GM23338 (cell line): Measurements from ENCODE around the gene KLK6. TPM values are rescaled to one million over a fixed set of nuclear protein-coding genes. Genes with fewer than 3 reads are reported as not detected.

Source experiments
- ATAC-seq: fragments of 200-7000 bp; cut with Tn5 transposase; 3 replicates; pipeline ENCODE4 v1.9.1; 2020
- DNase-seq: peaks from one replicate; pipeline ENCODE4 v3.0.0-alpha.2; 2015; ENCODE audit warnings: low spot score
- H2AFZ ChIP-seq: fragments of 200-600 bp; sonication (generic); 2 replicates; pipeline ENCODE4 v1.8.0; 2016; ENCODE audit warnings: antibody characterized with exemption, mild to moderate bottlenecking, moderate library complexity
- H3F3A ChIP-seq: fragments of 200-600 bp; sonication (generic); replicated peaks from 2 replicates; pipeline ENCODE4 v1.8.0; 2017; ENCODE audit warnings: antibody characterized with exemption, mixed run types, low read depth
- H3K27ac ChIP-seq: fragments of 200-600 bp; sonication (generic); 2 replicates; pipeline ENCODE4 v1.6.1; 2016; ENCODE audit warnings: low read depth
- H3K27me3 ChIP-seq: fragments of 200-600 bp; sonication (generic); 2 replicates; pipeline ENCODE4 v1.8.0; 2016; ENCODE audit warnings: mild to moderate bottlenecking, mixed run types, moderate library complexity; ENCODE audit not compliant: insufficient read depth
- H3K36me3 ChIP-seq: fragments of 200-600 bp; sonication (generic); 2 replicates; pipeline ENCODE4 v1.8.0; 2016; ENCODE audit warnings: mild to moderate bottlenecking; ENCODE audit not compliant: insufficient read depth
- H3K4me1 ChIP-seq: fragments of 200-600 bp; sonication (generic); 2 replicates; pipeline ENCODE4 v1.8.0; 2016; ENCODE audit warnings: mild to moderate bottlenecking, moderate library complexity; ENCODE audit not compliant: insufficient read depth
- H3K4me2 ChIP-seq: fragments of 200-600 bp; sonication (generic); 2 replicates; pipeline ENCODE4 v1.7.1; 2017; ENCODE audit warnings: mixed run types
- H3K4me3 ChIP-seq: fragments of 200-600 bp; sonication (generic); 2 replicates; pipeline ENCODE4 v1.6.1; 2016; ENCODE audit warnings: mixed run types
- H3K79me2 ChIP-seq: fragments of 200-600 bp; sonication (generic); replicated peaks from 2 replicates; pipeline ENCODE4 v1.8.0; 2017; ENCODE audit warnings: mild to moderate bottlenecking; ENCODE audit not compliant: insufficient read depth
- H3K9me2 ChIP-seq: fragments of 200-600 bp; sonication (generic); 2 replicates; pipeline ENCODE4 v1.8.0; 2017; ENCODE audit not compliant: insufficient read depth
- H4K20me1 ChIP-seq: fragments of 200-600 bp; sonication (generic); replicated peaks from 2 replicates; pipeline ENCODE4 v1.8.0; 2017; ENCODE audit warnings: mild to moderate bottlenecking; ENCODE audit not compliant: insufficient read depth
- H3K27ac Mint-ChIP-seq: 2 replicates; pipeline ENCODE4 v1.8.0; 2020; ENCODE audit warnings: inconsistent platforms, mild to moderate bottlenecking, moderate library complexity, mixed read lengths
- H3K27me3 Mint-ChIP-seq: 3 replicates; pipeline ENCODE4 v1.8.0; 2022; ENCODE audit warnings: low read depth, mild to moderate bottlenecking, moderate library complexity, mixed read lengths, inconsistent platforms; ENCODE audit not compliant: insufficient read depth, poor library complexity
- H3K36me3 Mint-ChIP-seq: 3 replicates; pipeline ENCODE4 v1.8.0; 2021; ENCODE audit warnings: low read depth, mild to moderate bottlenecking, inconsistent platforms, moderate library complexity, mixed read lengths
- H3K4me1 Mint-ChIP-seq: 3 replicates; pipeline ENCODE4 v1.8.0; 2020; ENCODE audit warnings: mild to moderate bottlenecking, inconsistent platforms, mixed read lengths
- H3K4me3 Mint-ChIP-seq: 3 replicates; pipeline ENCODE4 v1.8.0; 2021; ENCODE audit warnings: moderate library complexity, mild to moderate bottlenecking, inconsistent platforms, mixed read lengths
- H3K9me3 Mint-ChIP-seq: 3 replicates; pipeline ENCODE4 v1.8.0; 2020; ENCODE audit warnings: moderate library complexity, mild to moderate bottlenecking, inconsistent platforms, mixed read lengths
- EZH2 ChIP-seq: fragments of 200-600 bp; sonication (generic); IDR thresholded peaks from one replicate; pipeline ENCODE4 v1.8.0; 2017; ENCODE audit warnings: antibody characterized with exemption, mild to moderate bottlenecking, low read depth; ENCODE audit not compliant: unreplicated experiment
- EZH2phosphoT487 ChIP-seq: fragments of 200-600 bp; sonication (generic); IDR thresholded peaks from one replicate; pipeline ENCODE4 v1.8.1; 2018; ENCODE audit warnings: antibody characterized with exemption; ENCODE audit not compliant: unreplicated experiment
- NANOG ChIP-seq: IDR thresholded peaks from 2 replicates; pipeline ENCODE4 v1.6.1; 2016; ENCODE audit warnings: antibody characterized with exemption, borderline replicate concordance
- POLR2AphosphoS5 ChIP-seq: IDR thresholded peaks from 2 replicates; pipeline ENCODE4 v1.6.1; 2016; ENCODE audit warnings: antibody characterized with exemption, low read depth
- STAT1 ChIP-seq: IDR thresholded peaks from one replicate; pipeline ENCODE4 v1.6.1; 2016; ENCODE audit warnings: antibody characterized with exemption; ENCODE audit not compliant: unreplicated experiment
- ZNF331 ChIP-seq: fragments of 250-450 bp; sonication (Bioruptor Pico); IDR thresholded peaks from 2 replicates; pipeline ENCODE4 v1.5.0; 2020; ENCODE audit warnings: low read depth, mild to moderate bottlenecking, moderate library complexity
- polyA plus RNA-seq: library from polyadenylated mRNA; unstranded; fragments of >200 nt; fragmentation: Nextera tagmentation; extraction: Ambion mirVana; gene quantifications from 2 replicates; pipeline ENCODE4 v1.2.1, GENCODE V29; 2016
- total RNA-seq: library from RNA; depleted of rRNA; stranded (reverse); fragments of >200 nt; shearing (Covaris generic); gene quantifications from 2 replicates; pipeline ENCODE4 v1.2.3, GENCODE V29; 2014
- TF ChIP-seq, protein P1 (sequence below): IDR thresholded peaks from 2 replicates; pipeline ENCODE4 v1.6.1; 2016; ENCODE audit warnings: antibody characterized with exemption
- TF ChIP-seq, protein P2 (sequence below): fragments of 250-450 bp; sonication (Bioruptor Pico); IDR thresholded peaks from 2 replicates; pipeline ENCODE4 v1.5.0; 2020; ENCODE audit warnings: mild to moderate bottlenecking, moderate library complexity
- TF ChIP-seq, protein P3 (sequence below), 2 experiments: fragments of 200-600 bp in 1 of 2; sonication (generic) in 1 of 2; conservative IDR thresholded peaks; 2 replicates each; pipeline versions ENCODE4 v1.5.1 to v1.6.1; 2016 to 2017; ENCODE audit warnings: antibody characterized with exemption in 2 of 2, low read depth in 2 of 2, mild to moderate bottlenecking in 2 of 2, moderate library complexity in 1 of 2

KLK6 gene
- total and polyA plus RNA-seq, 2 experiments from 2014 or later, result 0.47 to 0.56 TPM

DNA sequence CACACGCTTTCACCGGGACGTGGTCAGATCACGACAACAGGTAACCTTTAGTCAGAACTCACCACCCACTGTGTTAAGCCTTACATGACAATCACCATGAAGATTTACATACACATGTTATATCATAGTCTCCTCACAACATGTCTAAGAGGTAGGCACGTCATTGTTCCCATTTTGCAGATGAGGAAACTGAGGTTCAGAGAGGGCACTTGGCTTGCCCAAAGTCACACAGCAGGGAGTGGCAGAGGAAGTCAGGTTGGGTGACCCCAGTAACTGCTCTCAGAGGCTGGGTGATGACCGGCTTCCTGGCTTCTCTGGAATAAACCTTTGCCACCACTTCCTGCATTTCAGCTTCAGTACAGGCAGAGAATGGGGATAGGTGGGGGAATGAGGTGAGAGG, 44.9 kb upstream of the KLK6 start (continued):
- TF ChIP-seq, protein P1, sequence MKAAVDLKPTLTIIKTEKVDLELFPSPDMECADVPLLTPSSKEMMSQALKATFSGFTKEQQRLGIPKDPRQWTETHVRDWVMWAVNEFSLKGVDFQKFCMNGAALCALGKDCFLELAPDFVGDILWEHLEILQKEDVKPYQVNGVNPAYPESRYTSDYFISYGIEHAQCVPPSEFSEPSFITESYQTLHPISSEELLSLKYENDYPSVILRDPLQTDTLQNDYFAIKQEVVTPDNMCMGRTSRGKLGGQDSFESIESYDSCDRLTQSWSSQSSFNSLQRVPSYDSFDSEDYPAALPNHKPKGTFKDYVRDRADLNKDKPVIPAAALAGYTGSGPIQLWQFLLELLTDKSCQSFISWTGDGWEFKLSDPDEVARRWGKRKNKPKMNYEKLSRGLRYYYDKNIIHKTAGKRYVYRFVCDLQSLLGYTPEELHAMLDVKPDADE, result no peak
- TF ChIP-seq STAT1, result no peak
- no peak for TF ChIP-seq ZNF331 (CRISPR knock-in tag)
- no peak for TF ChIP-seq NANOG
- TF ChIP-seq EZH2, result no peak
- TF ChIP-seq, protein P2, sequence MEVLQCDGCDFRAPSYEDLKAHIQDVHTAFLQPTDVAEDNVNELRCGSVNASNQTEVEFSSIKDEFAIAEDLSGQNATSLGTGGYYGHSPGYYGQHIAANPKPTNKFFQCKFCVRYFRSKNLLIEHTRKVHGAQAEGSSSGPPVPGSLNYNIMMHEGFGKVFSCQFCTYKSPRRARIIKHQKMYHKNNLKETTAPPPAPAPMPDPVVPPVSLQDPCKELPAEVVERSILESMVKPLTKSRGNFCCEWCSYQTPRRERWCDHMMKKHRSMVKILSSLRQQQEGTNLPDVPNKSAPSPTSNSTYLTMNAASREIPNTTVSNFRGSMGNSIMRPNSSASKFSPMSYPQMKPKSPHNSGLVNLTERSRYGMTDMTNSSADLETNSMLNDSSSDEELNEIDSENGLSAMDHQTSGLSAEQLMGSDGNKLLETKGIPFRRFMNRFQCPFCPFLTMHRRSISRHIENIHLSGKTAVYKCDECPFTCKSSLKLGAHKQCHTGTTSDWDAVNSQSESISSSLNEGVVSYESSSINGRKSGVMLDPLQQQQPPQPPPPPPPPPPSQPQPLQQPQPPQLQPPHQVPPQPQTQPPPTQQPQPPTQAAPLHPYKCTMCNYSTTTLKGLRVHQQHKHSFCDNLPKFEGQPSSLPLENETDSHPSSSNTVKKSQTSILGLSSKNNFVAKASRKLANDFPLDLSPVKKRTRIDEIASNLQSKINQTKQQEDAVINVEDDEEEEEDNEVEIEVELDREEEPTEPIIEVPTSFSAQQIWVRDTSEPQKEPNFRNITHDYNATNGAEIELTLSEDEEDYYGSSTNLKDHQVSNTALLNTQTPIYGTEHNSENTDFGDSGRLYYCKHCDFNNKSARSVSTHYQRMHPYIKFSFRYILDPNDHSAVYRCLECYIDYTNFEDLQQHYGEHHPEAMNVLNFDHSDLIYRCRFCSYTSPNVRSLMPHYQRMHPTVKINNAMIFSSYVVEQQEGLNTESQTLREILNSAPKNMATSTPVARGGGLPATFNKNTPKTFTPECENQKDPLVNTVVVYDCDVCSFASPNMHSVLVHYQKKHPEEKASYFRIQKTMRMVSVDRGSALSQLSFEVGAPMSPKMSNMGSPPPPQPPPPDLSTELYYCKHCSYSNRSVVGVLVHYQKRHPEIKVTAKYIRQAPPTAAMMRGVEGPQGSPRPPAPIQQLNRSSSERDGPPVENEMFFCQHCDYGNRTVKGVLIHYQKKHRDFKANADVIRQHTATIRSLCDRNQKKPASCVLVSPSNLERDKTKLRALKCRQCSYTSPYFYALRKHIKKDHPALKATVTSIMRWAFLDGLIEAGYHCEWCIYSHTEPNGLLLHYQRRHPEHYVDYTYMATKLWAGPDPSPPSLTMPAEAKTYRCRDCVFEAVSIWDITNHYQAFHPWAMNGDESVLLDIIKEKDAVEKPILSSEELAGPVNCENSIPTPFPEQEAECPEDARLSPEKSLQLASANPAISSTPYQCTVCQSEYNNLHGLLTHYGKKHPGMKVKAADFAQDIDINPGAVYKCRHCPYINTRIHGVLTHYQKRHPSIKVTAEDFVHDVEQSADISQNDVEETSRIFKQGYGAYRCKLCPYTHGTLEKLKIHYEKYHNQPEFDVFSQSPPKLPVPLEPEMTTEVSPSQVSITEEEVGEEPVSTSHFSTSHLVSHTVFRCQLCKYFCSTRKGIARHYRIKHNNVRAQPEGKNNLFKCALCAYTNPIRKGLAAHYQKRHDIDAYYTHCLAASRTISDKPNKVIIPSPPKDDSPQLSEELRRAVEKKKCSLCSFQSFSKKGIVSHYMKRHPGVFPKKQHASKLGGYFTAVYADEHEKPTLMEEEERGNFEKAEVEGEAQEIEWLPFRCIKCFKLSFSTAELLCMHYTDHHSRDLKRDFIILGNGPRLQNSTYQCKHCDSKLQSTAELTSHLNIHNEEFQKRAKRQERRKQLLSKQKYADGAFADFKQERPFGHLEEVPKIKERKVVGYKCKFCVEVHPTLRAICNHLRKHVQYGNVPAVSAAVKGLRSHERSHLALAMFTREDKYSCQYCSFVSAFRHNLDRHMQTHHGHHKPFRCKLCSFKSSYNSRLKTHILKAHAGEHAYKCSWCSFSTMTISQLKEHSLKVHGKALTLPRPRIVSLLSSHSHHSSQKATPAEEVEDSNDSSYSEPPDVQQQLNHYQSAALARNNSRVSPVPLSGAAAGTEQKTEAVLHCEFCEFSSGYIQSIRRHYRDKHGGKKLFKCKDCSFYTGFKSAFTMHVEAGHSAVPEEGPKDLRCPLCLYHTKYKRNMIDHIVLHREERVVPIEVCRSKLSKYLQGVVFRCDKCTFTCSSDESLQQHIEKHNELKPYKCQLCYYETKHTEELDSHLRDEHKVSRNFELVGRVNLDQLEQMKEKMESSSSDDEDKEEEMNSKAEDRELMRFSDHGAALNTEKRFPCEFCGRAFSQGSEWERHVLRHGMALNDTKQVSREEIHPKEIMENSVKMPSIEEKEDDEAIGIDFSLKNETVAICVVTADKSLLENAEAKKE (CRISPR knock-in tag), result no peak
- no peak for TF ChIP-seq EZH2phosphoT487

DNA sequence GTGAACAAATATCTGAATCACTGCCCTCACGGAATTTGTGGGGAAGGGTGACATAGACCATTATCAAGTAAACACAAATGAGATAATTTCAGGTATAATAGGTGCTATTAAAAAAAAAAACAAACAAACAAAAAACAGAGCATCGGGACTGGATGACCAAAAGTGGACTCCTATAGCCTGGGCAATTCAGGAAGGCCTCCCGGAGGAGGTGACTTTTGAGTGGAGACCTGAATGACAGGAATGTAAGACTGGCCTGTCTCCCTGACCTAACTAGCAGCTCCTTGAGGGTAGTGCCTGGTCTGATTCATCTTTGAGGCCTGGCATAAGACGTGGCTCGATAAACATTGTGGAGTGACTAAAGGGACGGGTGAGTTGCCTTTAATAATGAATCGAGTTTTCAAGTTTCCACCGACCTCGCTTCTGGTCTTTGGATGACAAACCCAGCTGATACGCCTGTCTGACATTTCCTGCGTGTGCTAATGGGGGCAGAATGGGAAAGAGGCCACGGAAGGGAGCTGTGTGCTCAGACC, 43.3 kb upstream of the KLK6 start:
- no peaks in the 10 kb centered on the region for H3K4me1 Mint-ChIP-seq
- Histone ChIP-seq H3K79me2 (no peaks in the 10 kb centered on the region), H3K9me2 (no peaks in the 10 kb centered on the region), H4K20me1 (no peaks in the 10 kb centered on the region), H3F3A (no peaks in the 10 kb centered on the region), H3K4me3 (no peak overlapping the region), H3K27ac (no peak overlapping the region), H3K4me1 (no peaks in the 10 kb centered on the region), H3K27me3 (peaks cover 8% of the 10 kb centered on the region), H3K4me2 (no peak overlapping the region), H3K36me3 (no peaks in the 10 kb centered on the region), H2AFZ (no peak overlapping the region)
- H3K36me3 Mint-ChIP-seq, result no peaks in the 10 kb centered on the region
- ATAC-seq, result no peak
- H3K9me3 Mint-ChIP-seq, result peaks cover 6% of the 10 kb centered on the region; the same call in 2 of the 3 replicates
- H3K4me3 Mint-ChIP-seq, result no peak overlapping the region
- peaks cover 17% of the 10 kb centered on the region for H3K27me3 Mint-ChIP-seq
- H3K27ac Mint-ChIP-seq, result no peak overlapping the region
- no peak for DNase-seq
- TF ChIP-seq STAT1, result no peak
- TF ChIP-seq, protein P3, sequence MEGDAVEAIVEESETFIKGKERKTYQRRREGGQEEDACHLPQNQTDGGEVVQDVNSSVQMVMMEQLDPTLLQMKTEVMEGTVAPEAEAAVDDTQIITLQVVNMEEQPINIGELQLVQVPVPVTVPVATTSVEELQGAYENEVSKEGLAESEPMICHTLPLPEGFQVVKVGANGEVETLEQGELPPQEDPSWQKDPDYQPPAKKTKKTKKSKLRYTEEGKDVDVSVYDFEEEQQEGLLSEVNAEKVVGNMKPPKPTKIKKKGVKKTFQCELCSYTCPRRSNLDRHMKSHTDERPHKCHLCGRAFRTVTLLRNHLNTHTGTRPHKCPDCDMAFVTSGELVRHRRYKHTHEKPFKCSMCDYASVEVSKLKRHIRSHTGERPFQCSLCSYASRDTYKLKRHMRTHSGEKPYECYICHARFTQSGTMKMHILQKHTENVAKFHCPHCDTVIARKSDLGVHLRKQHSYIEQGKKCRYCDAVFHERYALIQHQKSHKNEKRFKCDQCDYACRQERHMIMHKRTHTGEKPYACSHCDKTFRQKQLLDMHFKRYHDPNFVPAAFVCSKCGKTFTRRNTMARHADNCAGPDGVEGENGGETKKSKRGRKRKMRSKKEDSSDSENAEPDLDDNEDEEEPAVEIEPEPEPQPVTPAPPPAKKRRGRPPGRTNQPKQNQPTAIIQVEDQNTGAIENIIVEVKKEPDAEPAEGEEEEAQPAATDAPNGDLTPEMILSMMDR (conservative IDR thresholded peaks at IDR 0.05; ENCODE audit: low read depth in 2 of 2), result no peak
- TF ChIP-seq POLR2AphosphoS5, result no peak
